ENCODE data around the gene CAMSAP3. TPM values are rescaled to one million over a fixed set of nuclear protein-coding genes. Genes with fewer than 3 reads are reported as not detected.
A peak's percentile ranks its signal among the peaks of the same experiment; 100 is the strongest.

The CAMSAP3 gene
- total and polyA plus RNA-seq, 10 donors, result 0.28 to 1.5 (median 0.79) TPM

GRCh38 chr19:7558667-7559066 is 37.0 kb upstream of the CAMSAP3 start:
- Histone ChIP-seq H3K27ac (no peak overlapping the region), H3K27me3 (replicated peaks in 1 of 7) (no peaks in the 10 kb centered on the region), H3K36me3 (peaks cover 8 to 90% (median 79%) of the 10 kb centered on the region in 6 donors), H3K9me3 (peaks cover 0 to 3% (median 0%) of the 10 kb centered on the region in 8 donors), H3K4me3 (no peak overlapping the region), H3K4me1 (no peaks in the 10 kb centered on the region)
- intact Hi-C loops (cut with DNase I; ENCODE audit: low total_unique reads), result no loop called here
- no peak for DNase-seq
- 90 to 98% (median 95%) methylated on average over 18 of the region's 18 CpGs for WGBS, 5 donors
- TF ChIP-seq POLR2A (IDR thresholded peaks at IDR 0.05) (no peak), POLR2AphosphoS5 (IDR thresholded peaks at IDR 0.05) (peak in 1 of 3 donors; percentile 36)

GRCh38 chr19:7559102-7559501 is 36.6 kb upstream of the CAMSAP3 start:
- intact Hi-C loops (cut with DNase I; ENCODE audit: low total_unique reads), result no loop called here
- TF ChIP-seq POLR2AphosphoS5 (IDR thresholded peaks at IDR 0.05) (no peak), POLR2A (IDR thresholded peaks at IDR 0.05) (no peak)
- TF ChIP-seq, protein P1, sequence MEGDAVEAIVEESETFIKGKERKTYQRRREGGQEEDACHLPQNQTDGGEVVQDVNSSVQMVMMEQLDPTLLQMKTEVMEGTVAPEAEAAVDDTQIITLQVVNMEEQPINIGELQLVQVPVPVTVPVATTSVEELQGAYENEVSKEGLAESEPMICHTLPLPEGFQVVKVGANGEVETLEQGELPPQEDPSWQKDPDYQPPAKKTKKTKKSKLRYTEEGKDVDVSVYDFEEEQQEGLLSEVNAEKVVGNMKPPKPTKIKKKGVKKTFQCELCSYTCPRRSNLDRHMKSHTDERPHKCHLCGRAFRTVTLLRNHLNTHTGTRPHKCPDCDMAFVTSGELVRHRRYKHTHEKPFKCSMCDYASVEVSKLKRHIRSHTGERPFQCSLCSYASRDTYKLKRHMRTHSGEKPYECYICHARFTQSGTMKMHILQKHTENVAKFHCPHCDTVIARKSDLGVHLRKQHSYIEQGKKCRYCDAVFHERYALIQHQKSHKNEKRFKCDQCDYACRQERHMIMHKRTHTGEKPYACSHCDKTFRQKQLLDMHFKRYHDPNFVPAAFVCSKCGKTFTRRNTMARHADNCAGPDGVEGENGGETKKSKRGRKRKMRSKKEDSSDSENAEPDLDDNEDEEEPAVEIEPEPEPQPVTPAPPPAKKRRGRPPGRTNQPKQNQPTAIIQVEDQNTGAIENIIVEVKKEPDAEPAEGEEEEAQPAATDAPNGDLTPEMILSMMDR (IDR thresholded peaks at IDR 0.05 in 8 of 11, conservative IDR thresholded peaks at IDR 0.05 in 3 of 11), result no peak

DNA sequence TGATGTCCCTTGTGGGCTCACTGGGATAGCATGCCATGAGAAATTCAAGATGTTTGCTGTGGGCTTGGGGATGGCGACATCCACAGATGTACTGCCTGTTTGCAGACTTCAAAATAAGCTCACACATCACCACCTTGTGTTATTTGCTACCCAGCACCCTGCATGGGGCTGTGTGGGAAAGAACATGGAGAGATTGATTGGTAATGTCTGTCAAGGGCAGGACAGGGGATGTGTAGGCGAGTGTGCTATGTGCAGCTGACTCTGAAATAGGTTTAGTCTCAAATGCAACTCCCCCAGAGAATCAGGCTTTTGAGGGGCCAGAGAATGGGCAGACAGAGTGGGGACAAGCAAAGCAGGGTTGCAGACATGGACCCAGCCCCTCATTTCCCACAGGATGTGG is 35.4 kb upstream of the CAMSAP3 start:
- no peak for DNase-seq
- Histone ChIP-seq H3K27ac (no peak overlapping the region), H3K4me1 (no peaks in the 10 kb centered on the region), H3K36me3 (peaks cover 8 to 79% (median 64%) of the 10 kb centered on the region in 6 donors), H3K4me3 (no peak overlapping the region), H3K27me3 (replicated peaks in 1 of 7) (no peaks in the 10 kb centered on the region), H3K9me3 (peaks cover 0 to 3% (median 0%) of the 10 kb centered on the region in 8 donors)
- intact Hi-C loops (cut with DNase I; ENCODE audit: low total_unique reads), result no loop called here
- no peak for TF ChIP-seq POLR2AphosphoS5 (IDR thresholded peaks at IDR 0.05)
- TF ChIP-seq, protein P1 (IDR thresholded peaks at IDR 0.05 in 8 of 11, conservative IDR thresholded peaks at IDR 0.05 in 3 of 11), result no peak
- no peak for TF ChIP-seq POLR2A (IDR thresholded peaks at IDR 0.05)
- WGBS, 5 donors, result 90 to 95% (median 93%) methylated on average over 2 of the region's 2 CpGs

More at GRCh38 chr19:7559102-7559501, 36.6 kb upstream of the CAMSAP3 start:
- Histone ChIP-seq H3K4me3 (no peak overlapping the region), H3K9me3 (peaks cover 0 to 3% (median 0%) of the 10 kb centered on the region in 8 donors), H3K4me1 (no peaks in the 10 kb centered on the region), H3K27me3 (replicated peaks in 1 of 7) (no peaks in the 10 kb centered on the region), H3K36me3 (peaks cover 8 to 89% (median 75%) of the 10 kb centered on the region in 6 donors), H3K27ac (no peak overlapping the region)
- 57 to 97% (median 72%) methylated on average over 4 of the region's 4 CpGs for WGBS, 5 donors
- DNase-seq, result no peak

GRCh38 chr19:7561325-7561724 is 34.3 kb upstream of the CAMSAP3 start:
- Histone ChIP-seq H3K27me3 (replicated peaks in 1 of 7) (no peaks in the 10 kb centered on the region), H3K4me3 (no peak overlapping the region), H3K9me3 (peaks cover 0 to 3% (median 0%) of the 10 kb centered on the region in 8 donors), H3K27ac (no peak overlapping the region), H3K36me3 (peaks cover 6 to 68% (median 54%) of the 10 kb centered on the region in 6 donors), H3K4me1 (no peaks in the 10 kb centered on the region)
- TF ChIP-seq, protein P1 (IDR thresholded peaks at IDR 0.05 in 8 of 11, conservative IDR thresholded peaks at IDR 0.05 in 3 of 11), result no peak
- TF ChIP-seq POLR2A (IDR thresholded peaks at IDR 0.05) (no peak), POLR2AphosphoS5 (IDR thresholded peaks at IDR 0.05) (peak in 1 of 3 donors; percentile 19)
- no peak for DNase-seq
- WGBS, 5 donors, result 85 to 92% (median 88%) methylated on average over 17 of the region's 17 CpGs
- intact Hi-C loops (cut with DNase I; ENCODE audit: low total_unique reads), result no loop called here

Measured in spleen (tissue), 11 donors.